Measurements from ENCODE around the gene CDH3. TPM values are rescaled to one million over a fixed set of nuclear protein-coding genes. Genes with fewer than 3 reads are reported as not detected.
"Not testable (repeated sequence)": the region's sequence is repeated elsewhere in the genome, so short reads cannot be mapped to it uniquely, and the experiment has no call there.

Gene CDH3
- total RNA-seq, 4 donors from 2014 or later: 1.2 to 15.9 (median 2.5) TPM

- H3K36me3 ChIP-seq: no peaks in the 10 kb centered on the region
- H3K27ac ChIP-seq: no peak overlapping the region
- 83 to 95% methylated on average over 5 of the region's 5 CpGs for WGBS, 2 donors
- H3K4me1 ChIP-seq: peaks cover 0 to 12% (median 0%) of the 10 kb centered on the region in 4 donors
- no peaks in the 10 kb centered on the region for H3K9me3 ChIP-seq
- no peaks in the 10 kb centered on the region for H3K27me3 ChIP-seq
- no peak for DNase-seq (ENCODE audit: low spot score in 2 of 2)
- no peak for TF ChIP-seq EP300 (IDR thresholded peaks at IDR 0.05)
- TF ChIP-seq, protein P1, sequence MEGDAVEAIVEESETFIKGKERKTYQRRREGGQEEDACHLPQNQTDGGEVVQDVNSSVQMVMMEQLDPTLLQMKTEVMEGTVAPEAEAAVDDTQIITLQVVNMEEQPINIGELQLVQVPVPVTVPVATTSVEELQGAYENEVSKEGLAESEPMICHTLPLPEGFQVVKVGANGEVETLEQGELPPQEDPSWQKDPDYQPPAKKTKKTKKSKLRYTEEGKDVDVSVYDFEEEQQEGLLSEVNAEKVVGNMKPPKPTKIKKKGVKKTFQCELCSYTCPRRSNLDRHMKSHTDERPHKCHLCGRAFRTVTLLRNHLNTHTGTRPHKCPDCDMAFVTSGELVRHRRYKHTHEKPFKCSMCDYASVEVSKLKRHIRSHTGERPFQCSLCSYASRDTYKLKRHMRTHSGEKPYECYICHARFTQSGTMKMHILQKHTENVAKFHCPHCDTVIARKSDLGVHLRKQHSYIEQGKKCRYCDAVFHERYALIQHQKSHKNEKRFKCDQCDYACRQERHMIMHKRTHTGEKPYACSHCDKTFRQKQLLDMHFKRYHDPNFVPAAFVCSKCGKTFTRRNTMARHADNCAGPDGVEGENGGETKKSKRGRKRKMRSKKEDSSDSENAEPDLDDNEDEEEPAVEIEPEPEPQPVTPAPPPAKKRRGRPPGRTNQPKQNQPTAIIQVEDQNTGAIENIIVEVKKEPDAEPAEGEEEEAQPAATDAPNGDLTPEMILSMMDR (IDR thresholded peaks at IDR 0.05): no peak
- TF ChIP-seq POLR2A (IDR thresholded peaks at IDR 0.05): no peak
- no peak overlapping the region for H3K4me3 ChIP-seq
Observed at GRCh38 chr16:68710211-68710610, 65.1 kb downstream of the CDH3 start.

GRCh38 chr16:68711421-68712139 lies 66.5 kb downstream of the CDH3 start:
- H3K36me3 ChIP-seq: no peaks in the 10 kb centered on the region
- TF ChIP-seq EP300 (IDR thresholded peaks at IDR 0.05) (no peak), POLR2A (IDR thresholded peaks at IDR 0.05) (no peak)
- TF ChIP-seq, protein P1 (IDR thresholded peaks at IDR 0.05): no peak
- H3K27ac ChIP-seq: no peak overlapping the region
- no peak overlapping the region for H3K4me3 ChIP-seq
- WGBS, 2 donors: 44 to 50% methylated on average over 14 of the region's 14 CpGs
- H3K27me3 ChIP-seq: no peaks in the 10 kb centered on the region
- no peak for DNase-seq (ENCODE audit: low spot score in 2 of 2)
- no peaks in the 10 kb centered on the region for H3K9me3 ChIP-seq
- H3K4me1 ChIP-seq: peaks cover 0 to 12% (median 0%) of the 10 kb centered on the region in 4 donors

DNA sequence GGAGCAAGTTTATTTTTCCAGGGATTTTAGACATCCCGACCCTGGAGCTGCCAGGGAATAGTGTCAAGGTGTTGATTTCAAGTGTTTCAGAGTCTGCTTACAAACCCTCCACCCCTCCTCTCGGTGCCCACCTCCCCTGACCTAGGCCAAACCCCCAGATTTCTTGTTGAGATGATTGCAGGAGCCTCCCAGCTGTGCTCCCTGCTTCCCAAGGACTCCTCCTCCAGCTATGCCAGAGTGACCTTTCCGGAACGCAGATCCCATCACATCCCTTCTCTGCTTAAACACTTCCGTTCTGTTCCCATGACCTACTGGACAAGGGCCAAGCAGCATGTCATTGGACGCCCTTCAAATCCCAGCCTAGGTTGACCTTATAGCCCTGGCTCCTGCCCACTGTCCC lies 68.3 kb downstream of the CDH3 start:
- Histone ChIP-seq H3K36me3 (no peaks in the 10 kb centered on the region), H3K27me3 (no peaks in the 10 kb centered on the region), H3K27ac (no peak overlapping the region), H3K4me3 (no peak overlapping the region), H3K4me1 (peaks cover 0 to 3% (median 0%) of the 10 kb centered on the region in 4 donors), H3K9me3 (peaks cover 0 to 12% (median 0%) of the 10 kb centered on the region in 4 donors)
- TF ChIP-seq, protein P1 (IDR thresholded peaks at IDR 0.05): no peak
- TF ChIP-seq EP300 (IDR thresholded peaks at IDR 0.05): no peak
- no peak for TF ChIP-seq POLR2A (IDR thresholded peaks at IDR 0.05)
- no peak for DNase-seq (ENCODE audit: low spot score in 2 of 2)
- 33 to 38% methylated on average over 6 of the region's 6 CpGs for WGBS, 2 donors

DNA sequence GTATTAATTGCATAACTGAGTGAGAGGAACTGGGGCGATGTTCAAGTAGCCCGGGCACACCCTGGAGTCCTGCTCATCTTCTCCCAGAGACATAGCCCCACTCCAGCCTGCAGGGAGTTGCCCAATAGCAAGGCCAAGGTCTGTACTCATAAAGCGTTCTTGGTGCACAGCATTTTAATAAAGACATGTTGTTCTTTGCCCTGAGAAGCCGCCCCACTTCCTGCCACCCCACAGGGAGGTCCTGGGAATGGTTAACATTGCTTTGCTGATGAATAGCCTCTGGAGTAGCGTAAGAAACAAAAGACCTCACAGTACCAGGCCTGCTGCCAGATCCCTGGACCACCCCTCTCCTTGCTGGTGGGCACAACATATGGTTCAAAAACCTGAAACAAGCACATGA lies 70.4 kb downstream of the CDH3 start:
- no peak overlapping the region for H3K4me3 ChIP-seq
- no peak overlapping the region for H3K27ac ChIP-seq
- H3K9me3 ChIP-seq: peaks cover 0 to 18% (median 0%) of the 10 kb centered on the region in 4 donors
- no peaks in the 10 kb centered on the region for H3K27me3 ChIP-seq
- peaks cover 0 to 3% (median 0%) of the 10 kb centered on the region in 4 donors for H3K4me1 ChIP-seq
- WGBS, 2 donors: 28 to 34% methylated on average over 5 of the region's 5 CpGs
- DNase-seq (ENCODE audit: low spot score in 2 of 2): no peak
- TF ChIP-seq, protein P1 (IDR thresholded peaks at IDR 0.05): no peak
- TF ChIP-seq POLR2A (IDR thresholded peaks at IDR 0.05): no peak
- TF ChIP-seq EP300 (IDR thresholded peaks at IDR 0.05): no peak
- no peaks in the 10 kb centered on the region for H3K36me3 ChIP-seq

DNA sequence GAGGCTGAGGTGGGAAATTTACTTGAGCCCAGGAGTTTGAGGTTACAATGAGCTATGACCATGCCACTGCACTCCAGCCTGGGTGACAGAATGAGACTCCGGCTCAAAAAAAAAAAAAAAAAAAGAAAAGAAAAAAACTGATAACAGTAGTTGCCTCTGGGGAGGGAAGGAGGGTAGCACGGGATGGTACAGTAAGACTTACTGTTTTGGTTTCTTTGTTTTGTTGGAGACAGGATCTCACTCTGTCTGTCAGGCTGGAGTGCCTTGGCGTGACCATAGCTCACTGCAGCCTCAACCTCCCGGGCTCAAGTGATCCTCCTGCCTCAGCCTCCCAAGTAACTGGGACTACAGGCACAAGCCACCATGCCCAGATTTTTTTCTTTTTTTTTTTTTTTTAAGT lies 71.4 kb downstream of the CDH3 start:
- peaks cover 0 to 18% (median 0%) of the 10 kb centered on the region in 4 donors for H3K9me3 ChIP-seq
- H3K36me3 ChIP-seq; DNase-seq (ENCODE audit: low spot score in 2 of 2); H3K27me3 ChIP-seq; H3K4me1 ChIP-seq; H3K4me3 ChIP-seq; H3K27ac ChIP-seq: not testable (repeated sequence)
- WGBS, 2 donors: 65 to 85% methylated on average over 4 of the region's 4 CpGs

Measured in tibial nerve (tissue), 4 donors.